GM12878 (cell line): ENCODE measurements around the gene MYCBPAP.

ENCODE experiments used
- BRCA1 ChIP-seq: IDR thresholded peaks from 2 replicates; pipeline ENCODE4 v1.6.1; 2011; ENCODE audit warnings: low read depth, low read length, improper control_type of control experiment
- CEBPB ChIP-seq, 2 experiments: fragments of 150-350 bp in 1 of 2; IDR thresholded peaks; 2 replicates each; pipeline ENCODE4 v1.6.1; 2012 to 2014; ENCODE audit warnings: low read depth in 2 of 2, low read length in 2 of 2, borderline replicate concordance in 1 of 2, inconsistent platforms in 1 of 2
- DPF2 ChIP-seq: fragments of 450-650 bp; IDR thresholded peaks from 2 replicates; pipeline ENCODE4 v1.6.1; 2017; ENCODE audit warnings: mild to moderate bottlenecking
- EZH2 ChIP-seq: IDR thresholded peaks from 2 replicates; pipeline ENCODE4 v1.6.1; 2012; ENCODE audit warnings: low read depth, mild to moderate bottlenecking, control low read depth, inconsistent platforms, low read length, borderline replicate concordance; ENCODE audit not compliant: control insufficient read depth
- IKZF1 ChIP-seq: fragments of 450-650 bp; conservative IDR thresholded peaks from 2 replicates; pipeline ENCODE4 v1.6.1; 2017; ENCODE audit warnings: antibody characterized with exemption, mild to moderate bottlenecking
- MTA2 ChIP-seq: fragments of 450-650 bp; IDR thresholded peaks from 2 replicates; pipeline ENCODE4 v1.6.1; 2016; ENCODE audit warnings: low read depth, mild to moderate bottlenecking, moderate library complexity
- TF ChIP-seq, protein P1 (sequence below): IDR thresholded peaks from 2 replicates; pipeline ENCODE4 v1.6.1; 2012; ENCODE audit warnings: low read depth, low read length, improper control_type of control experiment
- TF ChIP-seq, protein P2 (sequence below): fragments of 150-350 bp; IDR thresholded peaks from 2 replicates; pipeline ENCODE4 v1.6.1; 2016; ENCODE audit warnings: low read depth, low read length
- TF ChIP-seq, protein P3 (sequence below): fragments of 450-650 bp; IDR thresholded peaks from 2 replicates; pipeline ENCODE4 v1.6.1; 2017; ENCODE audit warnings: mild to moderate bottlenecking, moderate library complexity
- TF ChIP-seq, protein P4 (sequence below): fragments of 450-650 bp; IDR thresholded peaks from 2 replicates; pipeline ENCODE4 v1.6.1; 2017; ENCODE audit warnings: antibody characterized with exemption, mild to moderate bottlenecking, moderate library complexity
- TF ChIP-seq, protein P5 (sequence below): fragments of 450-650 bp; IDR thresholded peaks from 2 replicates; pipeline ENCODE4 v1.6.1; 2016; ENCODE audit warnings: mild to moderate bottlenecking

DNA sequence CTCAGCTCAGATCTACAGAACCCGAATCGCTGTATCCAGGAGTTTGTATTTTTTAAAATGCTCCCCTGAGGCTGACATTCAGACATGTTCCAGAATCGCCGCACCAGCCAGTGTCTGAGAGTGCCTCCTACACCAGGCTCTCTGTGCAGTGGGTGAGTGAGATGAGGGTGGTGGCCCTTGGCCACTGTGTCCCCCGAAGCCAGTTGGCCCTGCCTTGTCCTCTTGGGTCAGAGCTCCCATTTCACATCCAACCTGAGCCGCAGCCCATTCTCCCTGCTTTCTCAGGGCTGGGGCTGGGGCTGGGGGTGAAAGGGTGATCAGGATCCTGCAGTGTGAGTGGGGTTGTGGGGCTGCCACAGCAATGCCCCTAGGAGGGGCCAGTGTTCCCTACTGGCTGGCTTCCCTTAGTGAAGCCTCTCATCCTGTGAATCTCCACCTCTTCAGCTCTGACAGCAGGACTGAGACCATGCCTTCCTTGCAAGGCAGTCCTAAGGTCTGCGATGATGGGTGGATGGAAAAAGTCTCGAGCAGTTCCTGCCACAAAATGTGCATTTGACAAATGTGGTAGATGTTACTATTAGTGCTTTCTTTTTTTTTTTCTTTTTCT, 12.9 kb upstream of the MYCBPAP start:
- TF ChIP-seq, protein P1, sequence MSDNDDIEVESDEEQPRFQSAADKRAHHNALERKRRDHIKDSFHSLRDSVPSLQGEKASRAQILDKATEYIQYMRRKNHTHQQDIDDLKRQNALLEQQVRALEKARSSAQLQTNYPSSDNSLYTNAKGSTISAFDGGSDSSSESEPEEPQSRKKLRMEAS = no peak
- TF ChIP-seq, protein P2, sequence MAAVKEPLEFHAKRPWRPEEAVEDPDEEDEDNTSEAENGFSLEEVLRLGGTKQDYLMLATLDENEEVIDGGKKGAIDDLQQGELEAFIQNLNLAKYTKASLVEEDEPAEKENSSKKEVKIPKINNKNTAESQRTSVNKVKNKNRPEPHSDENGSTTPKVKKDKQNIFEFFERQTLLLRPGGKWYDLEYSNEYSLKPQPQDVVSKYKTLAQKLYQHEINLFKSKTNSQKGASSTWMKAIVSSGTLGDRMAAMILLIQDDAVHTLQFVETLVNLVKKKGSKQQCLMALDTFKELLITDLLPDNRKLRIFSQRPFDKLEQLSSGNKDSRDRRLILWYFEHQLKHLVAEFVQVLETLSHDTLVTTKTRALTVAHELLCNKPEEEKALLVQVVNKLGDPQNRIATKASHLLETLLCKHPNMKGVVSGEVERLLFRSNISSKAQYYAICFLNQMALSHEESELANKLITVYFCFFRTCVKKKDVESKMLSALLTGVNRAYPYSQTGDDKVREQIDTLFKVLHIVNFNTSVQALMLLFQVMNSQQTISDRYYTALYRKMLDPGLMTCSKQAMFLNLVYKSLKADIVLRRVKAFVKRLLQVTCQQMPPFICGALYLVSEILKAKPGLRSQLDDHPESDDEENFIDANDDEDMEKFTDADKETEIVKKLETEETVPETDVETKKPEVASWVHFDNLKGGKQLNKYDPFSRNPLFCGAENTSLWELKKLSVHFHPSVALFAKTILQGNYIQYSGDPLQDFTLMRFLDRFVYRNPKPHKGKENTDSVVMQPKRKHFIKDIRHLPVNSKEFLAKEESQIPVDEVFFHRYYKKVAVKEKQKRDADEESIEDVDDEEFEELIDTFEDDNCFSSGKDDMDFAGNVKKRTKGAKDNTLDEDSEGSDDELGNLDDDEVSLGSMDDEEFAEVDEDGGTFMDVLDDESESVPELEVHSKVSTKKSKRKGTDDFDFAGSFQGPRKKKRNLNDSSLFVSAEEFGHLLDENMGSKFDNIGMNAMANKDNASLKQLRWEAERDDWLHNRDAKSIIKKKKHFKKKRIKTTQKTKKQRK = no peak
- TF ChIP-seq CEBPB (IDR thresholded peaks at IDR 0.05; ENCODE audit: borderline replicate concordance in 1 of 2, low read depth in 2 of 2, low read length in 2 of 2) (no peak), IKZF1 (no peak), EZH2 (no peak), MTA2 (no peak), BRCA1 (no peak), DPF2 (no peak)
- TF ChIP-seq, protein P3, sequence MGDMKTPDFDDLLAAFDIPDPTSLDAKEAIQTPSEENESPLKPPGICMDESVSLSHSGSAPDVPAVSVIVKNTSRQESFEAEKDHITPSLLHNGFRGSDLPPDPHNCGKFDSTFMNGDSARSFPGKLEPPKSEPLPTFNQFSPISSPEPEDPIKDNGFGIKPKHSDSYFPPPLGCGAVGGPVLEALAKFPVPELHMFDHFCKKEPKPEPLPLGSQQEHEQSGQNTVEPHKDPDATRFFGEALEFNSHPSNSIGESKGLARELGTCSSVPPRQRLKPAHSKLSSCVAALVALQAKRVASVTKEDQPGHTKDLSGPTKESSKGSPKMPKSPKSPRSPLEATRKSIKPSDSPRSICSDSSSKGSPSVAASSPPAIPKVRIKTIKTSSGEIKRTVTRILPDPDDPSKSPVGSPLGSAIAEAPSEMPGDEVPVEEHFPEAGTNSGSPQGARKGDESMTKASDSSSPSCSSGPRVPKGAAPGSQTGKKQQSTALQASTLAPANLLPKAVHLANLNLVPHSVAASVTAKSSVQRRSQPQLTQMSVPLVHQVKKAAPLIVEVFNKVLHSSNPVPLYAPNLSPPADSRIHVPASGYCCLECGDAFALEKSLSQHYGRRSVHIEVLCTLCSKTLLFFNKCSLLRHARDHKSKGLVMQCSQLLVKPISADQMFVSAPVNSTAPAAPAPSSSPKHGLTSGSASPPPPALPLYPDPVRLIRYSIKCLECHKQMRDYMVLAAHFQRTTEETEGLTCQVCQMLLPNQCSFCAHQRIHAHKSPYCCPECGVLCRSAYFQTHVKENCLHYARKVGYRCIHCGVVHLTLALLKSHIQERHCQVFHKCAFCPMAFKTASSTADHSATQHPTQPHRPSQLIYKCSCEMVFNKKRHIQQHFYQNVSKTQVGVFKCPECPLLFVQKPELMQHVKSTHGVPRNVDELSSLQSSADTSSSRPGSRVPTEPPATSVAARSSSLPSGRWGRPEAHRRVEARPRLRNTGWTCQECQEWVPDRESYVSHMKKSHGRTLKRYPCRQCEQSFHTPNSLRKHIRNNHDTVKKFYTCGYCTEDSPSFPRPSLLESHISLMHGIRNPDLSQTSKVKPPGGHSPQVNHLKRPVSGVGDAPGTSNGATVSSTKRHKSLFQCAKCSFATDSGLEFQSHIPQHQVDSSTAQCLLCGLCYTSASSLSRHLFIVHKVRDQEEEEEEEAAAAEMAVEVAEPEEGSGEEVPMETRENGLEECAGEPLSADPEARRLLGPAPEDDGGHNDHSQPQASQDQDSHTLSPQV = no peak
- TF ChIP-seq, protein P4, sequence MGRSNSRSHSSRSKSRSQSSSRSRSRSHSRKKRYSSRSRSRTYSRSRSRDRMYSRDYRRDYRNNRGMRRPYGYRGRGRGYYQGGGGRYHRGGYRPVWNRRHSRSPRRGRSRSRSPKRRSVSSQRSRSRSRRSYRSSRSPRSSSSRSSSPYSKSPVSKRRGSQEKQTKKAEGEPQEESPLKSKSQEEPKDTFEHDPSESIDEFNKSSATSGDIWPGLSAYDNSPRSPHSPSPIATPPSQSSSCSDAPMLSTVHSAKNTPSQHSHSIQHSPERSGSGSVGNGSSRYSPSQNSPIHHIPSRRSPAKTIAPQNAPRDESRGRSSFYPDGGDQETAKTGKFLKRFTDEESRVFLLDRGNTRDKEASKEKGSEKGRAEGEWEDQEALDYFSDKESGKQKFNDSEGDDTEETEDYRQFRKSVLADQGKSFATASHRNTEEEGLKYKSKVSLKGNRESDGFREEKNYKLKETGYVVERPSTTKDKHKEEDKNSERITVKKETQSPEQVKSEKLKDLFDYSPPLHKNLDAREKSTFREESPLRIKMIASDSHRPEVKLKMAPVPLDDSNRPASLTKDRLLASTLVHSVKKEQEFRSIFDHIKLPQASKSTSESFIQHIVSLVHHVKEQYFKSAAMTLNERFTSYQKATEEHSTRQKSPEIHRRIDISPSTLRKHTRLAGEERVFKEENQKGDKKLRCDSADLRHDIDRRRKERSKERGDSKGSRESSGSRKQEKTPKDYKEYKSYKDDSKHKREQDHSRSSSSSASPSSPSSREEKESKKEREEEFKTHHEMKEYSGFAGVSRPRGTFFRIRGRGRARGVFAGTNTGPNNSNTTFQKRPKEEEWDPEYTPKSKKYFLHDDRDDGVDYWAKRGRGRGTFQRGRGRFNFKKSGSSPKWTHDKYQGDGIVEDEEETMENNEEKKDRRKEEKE = no peak
- TF ChIP-seq, protein P5, sequence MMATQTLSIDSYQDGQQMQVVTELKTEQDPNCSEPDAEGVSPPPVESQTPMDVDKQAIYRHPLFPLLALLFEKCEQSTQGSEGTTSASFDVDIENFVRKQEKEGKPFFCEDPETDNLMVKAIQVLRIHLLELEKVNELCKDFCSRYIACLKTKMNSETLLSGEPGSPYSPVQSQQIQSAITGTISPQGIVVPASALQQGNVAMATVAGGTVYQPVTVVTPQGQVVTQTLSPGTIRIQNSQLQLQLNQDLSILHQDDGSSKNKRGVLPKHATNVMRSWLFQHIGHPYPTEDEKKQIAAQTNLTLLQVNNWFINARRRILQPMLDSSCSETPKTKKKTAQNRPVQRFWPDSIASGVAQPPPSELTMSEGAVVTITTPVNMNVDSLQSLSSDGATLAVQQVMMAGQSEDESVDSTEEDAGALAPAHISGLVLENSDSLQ = no peak
